H1 (cell line): Measurements from ENCODE around the gene PARD3. TPM values are rescaled to one million over a fixed set of nuclear protein-coding genes. Genes with fewer than 3 reads are reported as not detected.

Experiments
- CTCF ChIA-PET: fragments of 300-600 bp; sonication (Branson Sonifier 250); formaldehyde crosslinking; loops from one replicate; lab custom pipeline; 2021; ENCODE audit not compliant: partially characterized antibody; lab: Charles Lee
- POLR2A ChIA-PET: fragments of 300-600 bp; sonication (Branson Sonifier 250); formaldehyde crosslinking; loops from one replicate; lab custom pipeline; 2021; ENCODE audit warnings: inconsistent platforms; ENCODE audit not compliant: partially characterized antibody; lab: Charles Lee
- DNase-seq, 2 experiments: peaks; one replicate each; pipeline versions ENCODE4 v3.0.0 to v3.0.0-alpha.2; 2010 to 2022; ENCODE audit warnings: low spot score in 2 of 2, low read depth in 1 of 2, mixed read lengths in 1 of 2
- FAIRE-seq: peaks from 2 replicates; lab custom pipeline; 2011; peaks lifted over from hg19 to GRCh38; lab: Jason Lieb, UNC
- H2AFZ ChIP-seq: 2 replicates; pipeline ENCODE4 v1.8.1; 2012; ENCODE audit warnings: low read length, inconsistent platforms
- H2AK5ac ChIP-seq: 2 replicates; pipeline ENCODE4 v1.6.1; 2013; ENCODE audit warnings: low read depth, low read length
- H2BK120ac ChIP-seq: replicated peaks from 2 replicates; pipeline ENCODE3; 2013; ENCODE audit warnings: low read depth, low read length, inconsistent platforms
- H2BK12ac ChIP-seq: 2 replicates; pipeline ENCODE4 v1.6.1; 2013; ENCODE audit warnings: low read depth, low read length
- H2BK15ac ChIP-seq: 2 replicates; pipeline ENCODE4 v1.6.1; 2013; ENCODE audit warnings: low read length
- H2BK20ac ChIP-seq: 2 replicates; pipeline ENCODE4 v1.6.1; 2013; ENCODE audit warnings: low read length
- H2BK5ac ChIP-seq: 2 replicates; pipeline ENCODE4 v1.6.1; 2013; ENCODE audit warnings: low read depth, low read length
- H3K14ac ChIP-seq: 2 replicates; pipeline ENCODE4 v1.6.1; 2013; ENCODE audit warnings: inconsistent platforms; ENCODE audit not compliant: insufficient read length
- H3K18ac ChIP-seq: 2 replicates; pipeline ENCODE4 v1.6.1; 2013; ENCODE audit warnings: low read length; ENCODE audit errors: extremely low read depth
- H3K23ac ChIP-seq: 2 replicates; pipeline ENCODE4 v1.6.1; 2013; ENCODE audit warnings: inconsistent platforms; ENCODE audit not compliant: insufficient read length
- H3K23me2 ChIP-seq: 2 replicates; pipeline ENCODE4 v1.6.1; 2013; ENCODE audit warnings: low read depth, low read length
- H3K27ac ChIP-seq: 2 replicates; pipeline ENCODE4 v1.6.1; 2011; ENCODE audit warnings: low read depth, low read length, inconsistent platforms
- H3K27me3 ChIP-seq, 4 experiments: replicated peaks in 1 of 4; 1 replicate in 1 of 4; 2 replicates in 3 of 4; pipeline versions ENCODE4 v1.6.1 to v1.8.1; 2011 to 2013; ENCODE audit warnings: low read length in 3 of 4, mild to moderate bottlenecking in 3 of 4, inconsistent platforms in 2 of 4, mixed read lengths in 2 of 4, moderate library complexity in 1 of 4; ENCODE audit not compliant: control insufficient read depth in 3 of 4, insufficient read depth in 3 of 4; ENCODE audit errors: extremely low read depth in 1 of 4
- H3K36me3 ChIP-seq, 4 experiments: 2 replicates each; pipeline versions ENCODE4 v1.6.1 to v1.8.1; 2011 to 2013; ENCODE audit warnings: mild to moderate bottlenecking in 4 of 4, low read length in 3 of 4, moderate library complexity in 2 of 4, control low read depth in 1 of 4, inconsistent platforms in 1 of 4; ENCODE audit not compliant: insufficient read depth in 4 of 4, control insufficient read depth in 2 of 4
- H3K4ac ChIP-seq: replicated peaks from 2 replicates; pipeline ENCODE3; 2013; ENCODE audit warnings: low read length, low read depth, mixed read lengths, inconsistent platforms; ENCODE audit not compliant: insufficient read length
- H3K4me1 ChIP-seq, 4 experiments: replicated peaks in 1 of 4; 1 replicate in 1 of 4; 2 replicates in 3 of 4; pipeline versions ENCODE4 v1.6.1 to v1.8.1; 2011 to 2013; ENCODE audit warnings: low read length in 3 of 4, inconsistent platforms in 2 of 4, mixed read lengths in 1 of 4; ENCODE audit not compliant: insufficient read depth in 4 of 4, control insufficient read depth in 3 of 4
- H3K4me2 ChIP-seq, 2 experiments: 2 replicates each; pipeline versions ENCODE4 v1.6.1 to v1.8.1; 2011 to 2013; ENCODE audit warnings: low read depth in 2 of 2, low read length in 2 of 2, control low read depth in 1 of 2, inconsistent platforms in 1 of 2, mild to moderate bottlenecking in 1 of 2; ENCODE audit not compliant: insufficient read depth in 1 of 2
- H3K4me3 ChIP-seq, 4 experiments: fragments of 200-600, 300-600 bp in 1 of 4; sonication (generic), shearing (Covaris generic), sonication (Bioruptor Twin) in 1 of 4; 2 replicates each; pipeline versions ENCODE4 v1.5.1 to v1.8.1; 2011 to 2016; ENCODE audit warnings: low read length in 4 of 4, low read depth in 3 of 4, control low read depth in 2 of 4, inconsistent platforms in 2 of 4, mild to moderate bottlenecking in 2 of 4, mixed read lengths in 1 of 4, moderate library complexity in 1 of 4; ENCODE audit not compliant: insufficient read depth in 2 of 4; ENCODE audit errors: extremely low read depth in 1 of 4
- H3K56ac ChIP-seq: replicated peaks from 2 replicates; pipeline ENCODE3; 2013; ENCODE audit warnings: low read depth, mild to moderate bottlenecking, mixed read lengths, low read length, inconsistent platforms; ENCODE audit not compliant: insufficient read length
- H3K79me1 ChIP-seq: 2 replicates; pipeline ENCODE4 v1.6.1; 2013; ENCODE audit warnings: low read depth, low read length, control low read depth
- H3K79me2 ChIP-seq, 2 experiments: 2 replicates each; pipeline versions ENCODE4 v1.6.1 to v1.8.1; 2012 to 2013; ENCODE audit warnings: low read length in 2 of 2, mild to moderate bottlenecking in 2 of 2, inconsistent platforms in 1 of 2; ENCODE audit not compliant: insufficient read depth in 2 of 2, control insufficient read depth in 1 of 2
- H3K9ac ChIP-seq, 4 experiments: replicated peaks in 1 of 4; 1 replicate in 1 of 4; 2 replicates in 3 of 4; pipeline versions ENCODE4 v1.6.1 to v1.8.1; 2011 to 2013; ENCODE audit warnings: low read depth in 3 of 4, low read length in 3 of 4, control low read depth in 2 of 4, mild to moderate bottlenecking in 2 of 4, moderate library complexity in 2 of 4, inconsistent platforms in 1 of 4; ENCODE audit errors: extremely low read depth in 1 of 4
- H3K9me3 ChIP-seq, 2 experiments: 2 replicates each; pipeline versions ENCODE4 v1.6.1 to v1.8.1; 2012 to 2013; ENCODE audit warnings: mild to moderate bottlenecking in 2 of 2, moderate library complexity in 2 of 2, control low read depth in 1 of 2, inconsistent platforms in 1 of 2, low read depth in 1 of 2, low read length in 1 of 2, mixed read lengths in 1 of 2; ENCODE audit not compliant: insufficient read depth in 2 of 2
- H4K20me1 ChIP-seq, 2 experiments: replicated peaks in 1 of 2; 2 replicates each; pipeline versions ENCODE3 to v1.8.1; 2011 to 2013; ENCODE audit warnings: inconsistent platforms in 2 of 2, low read length in 2 of 2, mild to moderate bottlenecking in 1 of 2; ENCODE audit not compliant: insufficient read depth in 2 of 2, control insufficient read depth in 1 of 2
- H4K5ac ChIP-seq: 2 replicates; pipeline ENCODE4 v1.6.1; 2013; ENCODE audit warnings: low read length, low read depth, mixed read lengths, inconsistent platforms; ENCODE audit not compliant: insufficient read length
- H4K8ac ChIP-seq: 2 replicates; pipeline ENCODE4 v1.8.0; 2013; ENCODE audit warnings: mild to moderate bottlenecking, moderate library complexity, low read length, inconsistent platforms; ENCODE audit not compliant: insufficient read depth; ENCODE audit errors: extremely low read depth
- H4K91ac ChIP-seq: replicated peaks from 2 replicates; pipeline ENCODE3; 2013; ENCODE audit warnings: low read length, mixed read lengths, inconsistent platforms; ENCODE audit not compliant: insufficient read length
- RBBP5 ChIP-seq: IDR thresholded peaks from 2 replicates; pipeline ENCODE4 v1.7.1; 2012; ENCODE audit warnings: low read depth, mild to moderate bottlenecking, inconsistent platforms, low read length, moderate library complexity, borderline replicate concordance
- SP4 ChIP-seq: IDR thresholded peaks from 2 replicates; pipeline ENCODE4 v1.6.1; 2012; ENCODE audit warnings: low read length, inconsistent platforms
- TEAD4 ChIP-seq: IDR thresholded peaks from 2 replicates; pipeline ENCODE4 v1.6.1; 2012; ENCODE audit warnings: low read depth, low read length, inconsistent platforms, mixed read lengths
- YY1 ChIP-seq: IDR thresholded peaks from 2 replicates; pipeline ENCODE4 v1.6.1; 2011; ENCODE audit warnings: low read depth, mild to moderate bottlenecking, low read length
- WGBS, 2 experiments: shearing (Covaris generic) in 1 of 2; methylation state at CpG; one replicate each; pipeline versions ENCODE4 v1.1.6 to v1.1.7; 2013 to 2015; ENCODE audit warnings: low lambda C conversion rate in 2 of 2, mixed read lengths in 2 of 2, inconsistent platforms in 1 of 2, low coverage in 1 of 2, missing lambda C conversion rate in 1 of 2; ENCODE audit not compliant: insufficient replicate concordance in 2 of 2, insufficient coverage in 1 of 2, insufficient read length in 1 of 2; ENCODE audit errors: extremely low coverage in 1 of 2, missing lambda C conversion rate in 1 of 2; 5-methylcytosine and 5-hydroxymethylcytosine counted together
- polyA plus RNA-seq, 7 experiments: library from polyadenylated mRNA; depleted of rRNA in 3 of 7; stranded (reverse) in 5 of 7; unstranded in 2 of 7; fragments of >200 nt in 5 of 7; fragments of 200-250 nt in 2 of 7; gene quantifications; 1 replicate in 5 of 7; 2 replicates in 1 of 7; 4 replicates in 1 of 7; pipeline versions ENCODE4 v1.2.1 to v1.2.3, GENCODE V29; 2011 to 2013; ENCODE audit warnings: missing spikeins in 2 of 7, mixed read lengths in 2 of 7
- total RNA-seq: library from RNA; stranded (reverse); fragmentation: NEBNext Ultra II Directional; extraction: Animal tissue kit (Norgen Biotek cat#: 25700); gene quantifications from 2 replicates; pipeline ENCODE4 v1.2.1, GENCODE V29; 2021

PARD3 gene
- total and polyA plus RNA-seq, 2 of the 8 experiments (the other 6 are each of a cell fraction or from before 2014, with no cell fraction given), result 19.7 to 49.1 TPM

- Histone ChIP-seq H3K18ac (no peak overlapping the region), H3K27ac (no peak overlapping the region)
- WGBS, 2 experiments, result 95% methylated on average over 2 of the region's 2 CpGs; no CpG with 5 or more reads in 1 of the 2 experiments
- TF ChIP-seq RBBP5, result no peak
- TF ChIP-seq TEAD4, result no peak
- no peak for TF ChIP-seq YY1
- no peak for TF ChIP-seq SP4
Measured at GRCh38 chr10:34474009-34474376, 341.1 kb downstream of the PARD3 start.

More at GRCh38 chr10:34474009-34474376, 341.1 kb downstream of the PARD3 start:
- no peaks in the 10 kb centered on the region for H3K23me2 ChIP-seq
- CTCF ChIA-PET, result interaction anchor here (0.6 kb wide), 1 partner anchor 888 kb away, joined by 3 read pairs; no protein-coding TSS in a partner anchor
- DNase-seq (no peak), FAIRE-seq (no peak)
- no peaks in the 10 kb centered on the region for H3K79me2 ChIP-seq
- H3K4me2 ChIP-seq, result no peak overlapping the region
- no peak overlapping the region for H2AFZ ChIP-seq
- H3K36me3 ChIP-seq, result 0 out of 8 replicates have a peak, but pooled peaks cover 0 to 2% (median 0%) of the 10 kb centered on the region in 4 experiments
- H3K23ac ChIP-seq, result no peak overlapping the region
- no peak overlapping the region for H3K4me3 ChIP-seq
- H4K20me1 ChIP-seq, result no peaks in the 10 kb centered on the region
- no peak overlapping the region for H3K9ac ChIP-seq
- H3K9me3 ChIP-seq, result no peaks in the 10 kb centered on the region
- H3K4ac ChIP-seq, result no peak overlapping the region
- H3K14ac ChIP-seq, result no peak overlapping the region
- no peak overlapping the region for H4K8ac ChIP-seq
- no peak overlapping the region for H2AK5ac ChIP-seq
- no peaks in the 10 kb centered on the region for H3K79me1 ChIP-seq
- H4K91ac ChIP-seq, result no peak overlapping the region
- no peaks in the 10 kb centered on the region for H3K27me3 ChIP-seq
- no peak overlapping the region for H2BK5ac ChIP-seq
- no peaks in the 10 kb centered on the region for H3K4me1 ChIP-seq
- no peak overlapping the region for H3K56ac ChIP-seq
- H2BK120ac ChIP-seq, result no peak overlapping the region
- no peak overlapping the region for H4K5ac ChIP-seq
- no peak overlapping the region for H2BK15ac ChIP-seq
- H2BK20ac ChIP-seq, result no peak overlapping the region
- POLR2A ChIA-PET, result no interaction called here
- no peak overlapping the region for H2BK12ac ChIP-seq
